ENCODE data around the gene KRTAP10-10. TPM values are rescaled to one million over a fixed set of nuclear protein-coding genes. Genes with fewer than 3 reads are reported as not detected.
"Not testable (repeated sequence)": the region's sequence is repeated elsewhere in the genome, so short reads cannot be mapped to it uniquely, and the experiment has no call there.

KRTAP10-10 gene
- total RNA-seq, 1 experiment from 2014 or later, result not detected

GRCh38 chr21:44661567-44661966, 24.4 kb downstream of the KRTAP10-10 start:
- H3K27me3 ChIP-seq (ENCODE audit: control insufficient read depth, insufficient read depth, low read length); H3K36me3 ChIP-seq (replicated peaks; ENCODE audit: control insufficient read depth, insufficient read depth, low read length); H3K4me3 ChIP-seq (ENCODE audit: insufficient read depth, low read depth, low read length): not testable (repeated sequence)
- peak; percentile 57 for DNase-seq

GRCh38 chr21:44664691-44665090, 27.5 kb downstream of the KRTAP10-10 start:
- H3K27me3 ChIP-seq (ENCODE audit: control insufficient read depth, insufficient read depth, low read length), result no peaks in the 10 kb centered on the region
- no peak overlapping the region for H3K4me3 ChIP-seq (ENCODE audit: insufficient read depth, low read depth, low read length)
- H3K36me3 ChIP-seq (replicated peaks; ENCODE audit: control insufficient read depth, insufficient read depth, low read length), result no peaks in the 10 kb centered on the region
- DNase-seq, result no peak

GRCh38 chr21:44666401-44667320, 29.5 kb downstream of the KRTAP10-10 start, which contains the start of gene KRTAP12-2:
Gene KRTAP12-2, minus strand, starts transcription at chr21:44666927. Its CDS starts 41 bp downstream, at chr21:44666886.
- no peaks in the 10 kb centered on the region for H3K27me3 ChIP-seq (ENCODE audit: control insufficient read depth, insufficient read depth, low read length)
- no peak for DNase-seq
- no peak within 1 kb of the TSS for H3K4me3 ChIP-seq (ENCODE audit: insufficient read depth, low read depth, low read length)
- H3K36me3 ChIP-seq (replicated peaks; ENCODE audit: control insufficient read depth, insufficient read depth, low read length), result no peaks in the 10 kb centered on the region

- no peak for DNase-seq
- H3K4me3 ChIP-seq (ENCODE audit: insufficient read depth, low read depth, low read length), result no peak overlapping the region
- no peaks in the 10 kb centered on the region for H3K27me3 ChIP-seq (ENCODE audit: control insufficient read depth, insufficient read depth, low read length)
- no peaks in the 10 kb centered on the region for H3K36me3 ChIP-seq (replicated peaks; ENCODE audit: control insufficient read depth, insufficient read depth, low read length)
Observed at GRCh38 chr21:44667612-44668011, 30.5 kb downstream of the KRTAP10-10 start.

- no peak overlapping the region for H3K4me3 ChIP-seq (ENCODE audit: insufficient read depth, low read depth, low read length)
- no peak for DNase-seq
- H3K36me3 ChIP-seq (replicated peaks; ENCODE audit: control insufficient read depth, insufficient read depth, low read length), result no peaks in the 10 kb centered on the region
- no peaks in the 10 kb centered on the region for H3K27me3 ChIP-seq (ENCODE audit: control insufficient read depth, insufficient read depth, low read length)
Observed at GRCh38 chr21:44670642-44671432, 33.7 kb downstream of the KRTAP10-10 start.

- H3K36me3 ChIP-seq (replicated peaks; ENCODE audit: control insufficient read depth, insufficient read depth, low read length), result no peaks in the 10 kb centered on the region
- no peak for DNase-seq
- no peaks in the 10 kb centered on the region for H3K27me3 ChIP-seq (ENCODE audit: control insufficient read depth, insufficient read depth, low read length)
- H3K4me3 ChIP-seq (ENCODE audit: insufficient read depth, low read depth, low read length), result no peak overlapping the region
Observed at GRCh38 chr21:44671911-44672310, 34.8 kb downstream of the KRTAP10-10 start.

- no peaks in the 10 kb centered on the region for H3K27me3 ChIP-seq (ENCODE audit: control insufficient read depth, insufficient read depth, low read length)
- DNase-seq, result no peak
- H3K4me3 ChIP-seq (ENCODE audit: insufficient read depth, low read depth, low read length), result no peak overlapping the region
- H3K36me3 ChIP-seq (replicated peaks; ENCODE audit: control insufficient read depth, insufficient read depth, low read length), result no peaks in the 10 kb centered on the region
Observed at GRCh38 chr21:44677881-44678280, 40.7 kb downstream of the KRTAP10-10 start.

- Histone ChIP-seq H3K36me3 (replicated peaks; ENCODE audit: control insufficient read depth, insufficient read depth, low read length) (no peaks in the 10 kb centered on the region), H3K27me3 (ENCODE audit: control insufficient read depth, insufficient read depth, low read length) (no peaks in the 10 kb centered on the region), H3K4me3 (ENCODE audit: insufficient read depth, low read depth, low read length) (no peak overlapping the region)
- no peak for DNase-seq
Observed at GRCh38 chr21:44681152-44681551, 44.0 kb downstream of the KRTAP10-10 start.

- DNase-seq, result no peak
- H3K4me3 ChIP-seq (ENCODE audit: insufficient read depth, low read depth, low read length), result no peak within 1 kb of the TSS
- H3K27me3 ChIP-seq (ENCODE audit: control insufficient read depth, insufficient read depth, low read length), result no peaks in the 10 kb centered on the region
Observed at GRCh38 chr21:44681861-44682579, 44.9 kb downstream of the KRTAP10-10 start, which contains the start of gene KRTAP12-1. Gene KRTAP12-1, minus strand, starts transcription at chr21:44682163. Its CDS starts 40 bp downstream, at chr21:44682123.

GRCh38 chr21:44682580-44683151, 45.5 kb downstream of the KRTAP10-10 start:
- Histone ChIP-seq H3K27me3 (ENCODE audit: control insufficient read depth, insufficient read depth, low read length) (no peaks in the 10 kb centered on the region), H3K4me3 (ENCODE audit: insufficient read depth, low read depth, low read length) (no peak overlapping the region), H3K36me3 (replicated peaks; ENCODE audit: control insufficient read depth, insufficient read depth, low read length) (no peaks in the 10 kb centered on the region)
- no peak for DNase-seq

More at GRCh38 chr21:44681861-44682579, 44.9 kb downstream of the KRTAP10-10 start, which contains the start of gene KRTAP12-1:
- H3K36me3 ChIP-seq (replicated peaks; ENCODE audit: control insufficient read depth, insufficient read depth, low read length), result no peaks in the 10 kb centered on the region

GRCh38 chr21:44684077-44684476, 46.9 kb downstream of the KRTAP10-10 start:
- Histone ChIP-seq H3K27me3 (ENCODE audit: control insufficient read depth, insufficient read depth, low read length) (no peaks in the 10 kb centered on the region), H3K36me3 (replicated peaks; ENCODE audit: control insufficient read depth, insufficient read depth, low read length) (no peaks in the 10 kb centered on the region), H3K4me3 (ENCODE audit: insufficient read depth, low read depth, low read length) (no peak overlapping the region)
- DNase-seq, result no peak

- H3K36me3 ChIP-seq (replicated peaks; ENCODE audit: control insufficient read depth, insufficient read depth, low read length), result no peaks in the 10 kb centered on the region
- no peak overlapping the region for H3K4me3 ChIP-seq (ENCODE audit: insufficient read depth, low read depth, low read length)
- H3K27me3 ChIP-seq (ENCODE audit: control insufficient read depth, insufficient read depth, low read length), result no peaks in the 10 kb centered on the region
- no peak for DNase-seq
Observed at GRCh38 chr21:44684483-44684882, 47.3 kb downstream of the KRTAP10-10 start.

GRCh38 chr21:44685050-44685449, 47.9 kb downstream of the KRTAP10-10 start:
- not testable (repeated sequence) for DNase-seq; H3K27me3 ChIP-seq (ENCODE audit: control insufficient read depth, insufficient read depth, low read length); H3K4me3 ChIP-seq (ENCODE audit: insufficient read depth, low read depth, low read length); H3K36me3 ChIP-seq (replicated peaks; ENCODE audit: control insufficient read depth, insufficient read depth, low read length)
